Measurements from ENCODE around the gene ANKRD23.

Gene ANKRD23

DNA sequence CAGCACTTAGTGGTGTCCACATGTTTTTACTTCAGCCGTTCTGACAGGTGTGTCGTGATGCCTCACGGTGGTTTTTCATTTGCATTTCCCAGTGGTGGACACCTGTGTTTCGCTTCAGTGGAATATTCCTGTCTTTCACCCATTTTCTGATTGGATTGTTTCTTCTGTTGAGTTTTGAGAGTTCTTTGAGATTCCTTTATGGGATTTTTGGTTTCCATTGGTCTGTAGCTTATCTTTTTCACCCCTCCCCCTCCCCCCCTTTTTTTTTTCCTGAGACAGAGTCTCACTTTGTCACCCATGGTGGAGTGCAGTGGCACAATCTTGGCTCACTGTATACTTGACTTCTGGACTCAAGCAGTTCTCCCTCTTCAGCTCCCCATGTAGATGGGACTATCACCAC lies 8.0 kb downstream of the ANKRD23 start:
- DNase-seq = no peak

DNA sequence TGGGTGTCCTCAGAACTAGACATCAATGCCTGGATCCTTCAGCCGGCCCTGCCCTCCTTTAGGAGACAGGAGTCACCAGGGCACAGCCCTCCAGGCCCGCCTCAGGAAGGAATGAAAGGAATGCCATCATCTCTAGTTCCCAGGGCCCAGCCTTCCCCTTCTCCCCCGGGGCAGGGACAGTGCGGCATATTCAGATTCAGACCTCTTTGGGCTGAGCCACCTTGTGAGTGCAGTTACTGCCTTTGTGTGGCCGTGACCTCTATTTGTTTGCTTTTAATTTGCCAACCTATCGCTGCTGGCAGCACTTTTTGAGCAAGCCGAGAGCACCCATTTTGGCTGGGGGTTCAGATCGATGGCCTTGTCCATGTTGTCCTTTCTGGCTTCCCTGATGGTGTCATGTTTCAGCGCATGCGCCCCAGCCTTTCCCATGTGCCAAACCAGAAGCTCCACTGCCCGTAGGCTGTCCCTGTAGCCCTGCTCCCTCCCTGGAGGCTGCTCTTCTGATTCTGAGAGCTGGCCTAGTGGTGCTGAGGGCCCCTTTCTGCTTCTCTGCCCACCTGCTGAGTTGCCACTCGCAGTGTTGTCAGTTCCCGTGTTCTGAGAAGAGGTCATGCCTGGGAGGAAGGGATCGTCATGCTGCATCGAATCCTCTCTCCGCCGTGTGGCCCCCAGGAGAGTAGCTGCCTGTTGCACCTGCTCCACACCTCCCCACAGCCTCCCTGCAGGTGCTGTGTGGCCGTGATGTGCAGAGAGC lies 10.9 kb downstream of the ANKRD23 start:
- no peak for DNase-seq

DNA sequence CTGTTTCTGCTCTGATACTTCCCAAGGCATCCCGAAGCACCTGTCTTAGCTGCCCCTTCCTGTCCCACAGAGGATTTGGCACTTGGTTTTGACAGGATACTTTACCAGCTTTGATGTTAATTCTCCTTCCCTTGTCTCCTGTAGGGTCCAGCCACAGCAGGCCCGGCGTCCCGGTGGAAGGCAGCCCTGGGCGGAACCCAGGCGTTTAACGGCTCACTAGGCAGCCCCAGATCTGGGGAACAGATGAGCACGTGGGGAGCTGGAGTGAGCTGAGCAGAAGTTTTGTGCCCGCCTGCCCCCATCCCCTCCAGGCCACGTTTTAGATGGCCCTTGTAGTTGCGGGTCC lies 11.4 kb downstream of the ANKRD23 start:
- DNase-seq = no peak

GRCh38 chr2:96831679-96832078 lies 12.1 kb downstream of the ANKRD23 start:
- no peak for DNase-seq

DNA sequence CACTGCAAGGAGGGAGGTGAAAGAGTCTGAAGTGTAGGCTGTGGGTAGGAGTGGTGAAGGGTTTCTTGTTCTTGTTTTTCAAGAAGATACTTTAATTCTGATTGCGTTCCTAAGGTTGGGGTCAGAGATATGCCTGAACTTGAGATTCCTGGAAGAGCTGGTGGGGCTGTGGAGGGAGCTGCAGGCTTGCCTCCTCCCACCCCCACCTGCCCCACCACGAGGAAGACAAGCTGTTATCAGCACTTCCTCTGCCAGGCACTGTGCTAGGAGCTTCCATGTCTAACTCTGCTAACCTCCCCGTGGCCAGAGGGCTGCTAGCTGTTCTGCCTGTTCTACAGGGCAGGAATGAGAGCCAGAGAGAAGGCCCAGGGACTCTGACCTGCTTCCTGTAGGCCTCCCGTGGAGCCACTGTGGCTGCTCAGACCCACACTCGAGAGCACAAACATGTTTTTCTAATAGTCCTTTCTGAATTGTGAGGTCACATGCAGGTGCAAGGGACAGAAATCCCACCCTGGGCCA lies 13.7 kb downstream of the ANKRD23 start:
- DNase-seq = no peak

DNA sequence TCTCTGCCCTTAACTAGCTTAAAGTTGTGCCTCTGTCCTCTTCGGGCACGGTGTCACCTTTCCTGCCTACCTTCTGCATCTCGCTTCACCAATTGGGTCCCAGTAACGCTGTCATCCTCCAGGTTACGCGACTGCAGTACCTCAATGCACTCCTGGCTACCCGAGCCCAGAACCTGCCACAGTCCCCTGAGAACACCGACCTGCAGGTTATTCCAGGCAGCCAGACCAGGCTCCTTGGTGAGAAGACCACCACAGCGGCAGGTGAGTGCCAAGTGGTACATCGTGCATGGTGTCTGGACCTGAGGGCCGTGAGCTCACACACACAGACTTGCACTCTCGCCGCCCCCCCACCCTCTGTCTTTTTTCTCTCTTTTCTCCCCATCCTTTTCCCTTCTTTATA lies 14.9 kb downstream of the ANKRD23 start:
- DNase-seq = no peak

- DNase-seq = no peak
These were observed 15.4 kb downstream of the ANKRD23 start for GRCh38 chr2:96828436-96828835.

DNA sequence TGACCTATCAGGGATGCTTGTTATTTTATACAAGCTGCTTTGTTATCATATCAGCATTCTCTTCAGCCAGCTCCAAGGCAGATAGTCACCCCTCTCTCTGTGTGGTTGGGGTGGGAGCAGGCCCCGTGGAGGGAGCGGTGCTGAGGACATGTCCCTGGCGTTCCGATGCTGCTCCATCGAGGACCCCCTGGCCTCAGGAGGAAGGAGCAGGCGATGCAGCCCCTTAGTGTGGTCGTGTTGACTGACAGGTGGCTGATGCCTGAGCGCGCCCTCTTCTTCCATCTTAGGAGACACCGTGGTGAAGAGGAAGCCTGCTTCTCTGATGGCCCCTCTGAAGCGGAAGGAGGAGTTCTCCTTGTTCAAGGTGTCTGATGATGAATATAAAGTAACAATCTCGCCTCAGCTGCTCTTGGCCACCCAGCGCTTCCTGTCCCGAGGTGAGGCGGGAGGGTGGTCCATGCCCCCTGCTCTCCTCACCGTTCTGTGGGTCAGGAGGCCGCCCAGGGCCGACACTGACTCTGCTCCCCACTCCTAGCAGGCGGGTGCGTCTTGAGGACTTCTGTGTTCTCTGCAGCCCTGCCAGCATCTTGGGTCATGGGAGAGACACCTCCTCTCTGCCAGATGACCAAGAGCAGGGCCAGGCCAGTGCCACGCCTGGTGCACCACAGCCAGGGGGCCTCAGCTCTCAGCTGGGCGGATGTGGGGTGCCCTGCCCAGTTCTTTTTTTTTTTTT lies 17.1 kb downstream of the ANKRD23 start:
- DNase-seq = no peak

GRCh38 chr2:96825057-96825456 lies 18.8 kb downstream of the ANKRD23 start:
- no peak for DNase-seq

GRCh38 chr2:96824079-96824870 lies 19.5 kb downstream of the ANKRD23 start:
- DNase-seq = no peak

DNA sequence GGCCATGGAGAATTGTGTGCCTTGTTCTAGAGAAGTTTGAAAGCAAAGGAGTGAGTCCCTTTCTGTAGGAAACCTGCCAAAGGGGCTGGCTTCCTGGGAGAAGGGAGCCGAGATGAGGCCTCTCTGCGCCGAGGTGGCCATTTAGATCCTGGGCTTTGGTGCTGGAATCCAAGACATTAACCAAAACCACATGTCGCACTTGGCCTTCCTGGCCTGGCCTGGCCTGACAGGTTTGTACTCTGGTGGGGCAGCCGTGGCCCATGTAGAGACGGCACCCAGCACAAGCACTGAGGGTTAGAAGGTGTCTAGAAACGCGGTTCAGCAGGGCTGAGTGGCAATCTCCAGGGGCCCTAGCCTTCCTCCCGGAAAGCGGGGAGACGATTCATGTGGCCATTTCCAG lies 20.6 kb downstream of the ANKRD23 start:
- no peak for DNase-seq

GRCh38 chr2:96822786-96823185 lies 21.0 kb downstream of the ANKRD23 start:
- no peak for DNase-seq

DNA sequence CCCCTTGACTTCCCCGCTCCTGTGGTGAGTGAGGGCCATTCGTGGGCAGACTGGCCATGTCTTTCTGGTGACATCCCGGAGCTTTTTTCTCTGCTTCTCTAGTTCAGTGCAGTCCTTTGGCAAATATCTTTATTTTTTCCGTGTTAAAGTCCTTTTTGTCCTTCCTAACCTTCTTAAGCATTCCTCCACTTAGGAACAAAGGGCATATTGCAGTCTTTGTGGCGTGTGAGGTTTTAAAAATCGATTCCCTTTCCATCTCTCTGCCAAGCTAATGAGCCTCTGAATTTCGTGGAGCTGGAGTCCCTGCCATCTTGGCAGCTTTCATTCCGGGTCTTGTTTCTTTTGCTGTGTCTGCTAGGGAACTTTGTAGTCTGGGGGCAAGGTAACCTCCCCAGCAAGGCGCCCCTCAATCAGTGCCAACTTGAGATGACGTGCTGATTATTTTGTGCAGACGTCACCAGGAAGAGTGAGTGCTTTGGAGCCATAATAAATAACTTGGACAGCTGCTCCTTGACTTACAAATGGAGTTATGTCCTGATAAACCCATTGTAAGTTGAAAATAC lies 22.6 kb downstream of the ANKRD23 start:
- DNase-seq = no peak

DNA sequence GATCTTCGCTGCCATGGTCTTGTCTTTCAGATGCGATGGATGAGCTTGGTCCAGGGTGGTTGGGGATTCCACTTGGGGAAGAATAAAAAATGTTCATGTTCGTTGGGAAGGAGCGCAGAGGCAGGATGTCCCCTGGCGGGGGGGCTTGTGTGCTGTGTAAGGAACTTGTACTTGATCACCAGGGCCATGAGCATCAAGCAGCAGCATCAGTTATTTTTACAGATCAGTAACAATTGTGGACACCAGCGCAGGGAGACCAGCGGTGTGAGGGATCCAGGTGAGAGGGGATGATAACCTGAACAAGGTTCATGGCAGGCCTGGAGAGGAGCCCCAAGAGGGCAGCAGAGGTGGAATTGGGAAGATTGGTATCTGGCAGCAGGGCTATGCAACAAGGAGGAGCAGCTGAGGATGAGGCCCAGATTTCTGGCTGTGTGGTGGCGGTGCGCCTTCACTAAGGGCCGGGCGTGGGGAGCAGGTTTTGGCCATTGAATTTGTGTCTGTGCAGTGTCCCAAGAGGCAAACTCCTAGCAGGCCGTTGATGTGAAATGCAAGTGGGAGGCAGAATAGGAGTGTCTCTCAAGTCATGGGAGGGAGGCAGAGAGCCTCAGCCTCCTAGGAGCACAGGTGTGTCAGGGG lies 23.8 kb downstream of the ANKRD23 start:
- DNase-seq = no peak

GRCh38 chr2:96819128-96819875 lies 24.5 kb downstream of the ANKRD23 start:
- no peak for DNase-seq

DNA sequence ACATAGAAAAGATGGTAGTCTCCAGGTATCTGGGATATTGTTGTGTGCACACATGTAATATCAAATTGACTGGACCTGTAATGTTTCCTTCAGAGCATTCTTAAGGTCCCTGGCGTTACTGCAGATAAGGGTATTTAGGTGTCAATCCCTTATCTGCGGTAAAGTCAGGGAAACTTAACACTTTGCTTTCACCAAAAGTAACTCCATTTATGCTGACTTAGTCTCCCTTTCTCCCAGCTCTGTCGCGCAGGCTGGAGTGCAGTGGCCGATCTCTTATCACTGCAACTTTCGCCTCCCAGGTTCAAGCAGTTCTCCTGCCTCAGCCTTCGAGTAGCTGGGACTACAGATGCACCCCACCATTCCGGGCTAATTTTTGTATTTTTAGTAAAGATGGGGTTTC lies 25.9 kb downstream of the ANKRD23 start:
- DNase-seq = no peak

DNA sequence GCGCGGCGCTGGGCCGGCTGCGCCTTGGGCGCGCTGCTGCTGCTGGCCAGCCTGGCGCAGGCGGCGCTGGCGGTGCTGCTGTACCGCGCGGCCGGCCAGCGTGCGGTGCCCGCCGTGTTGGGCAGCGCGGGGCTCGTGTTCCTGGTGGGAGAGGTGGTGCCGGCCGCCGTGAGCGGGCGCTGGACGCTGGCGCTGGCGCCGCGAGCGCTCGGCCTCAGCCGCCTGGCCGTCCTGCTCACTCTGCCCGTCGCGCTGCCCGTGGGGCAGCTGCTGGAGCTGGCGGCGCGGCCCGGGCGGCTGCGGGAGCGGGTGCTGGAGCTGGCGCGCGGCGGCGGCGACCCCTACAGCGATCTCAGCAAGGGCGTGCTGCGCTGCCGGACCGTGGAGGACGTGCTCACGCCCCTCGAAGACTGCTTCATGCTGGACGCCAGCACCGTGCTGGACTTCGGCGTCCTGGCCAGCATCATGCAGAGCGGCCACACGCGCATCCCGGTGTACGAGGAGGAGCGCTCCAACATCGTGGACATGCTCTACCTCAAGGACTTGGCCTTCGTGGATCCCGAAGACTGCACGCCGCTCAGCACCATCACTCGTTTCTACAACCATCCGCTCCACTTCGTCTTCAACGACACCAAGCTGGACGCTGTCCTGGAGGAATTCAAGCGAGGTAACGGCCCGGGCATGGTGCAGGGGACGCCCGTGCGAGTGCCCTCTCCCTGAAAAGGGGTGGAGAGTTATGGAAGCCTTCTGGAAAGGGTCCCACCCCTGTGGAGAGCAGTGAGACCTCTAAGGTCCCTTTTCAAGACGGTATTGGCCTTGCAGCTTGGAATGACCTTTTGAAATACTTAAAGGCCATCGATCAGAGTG lies 26.8 kb downstream of the ANKRD23 start:
- DNase-seq = no peak

- peak; percentile 97 for DNase-seq
These were observed 27.5 kb downstream of the ANKRD23 start, which contains the start of gene CNNM3 for GRCh38 chr2:96816127-96816835. Gene CNNM3 (plus strand): TSS chr2:96816268. CDS start chr2:96816278, 10 bp downstream.

DNA sequence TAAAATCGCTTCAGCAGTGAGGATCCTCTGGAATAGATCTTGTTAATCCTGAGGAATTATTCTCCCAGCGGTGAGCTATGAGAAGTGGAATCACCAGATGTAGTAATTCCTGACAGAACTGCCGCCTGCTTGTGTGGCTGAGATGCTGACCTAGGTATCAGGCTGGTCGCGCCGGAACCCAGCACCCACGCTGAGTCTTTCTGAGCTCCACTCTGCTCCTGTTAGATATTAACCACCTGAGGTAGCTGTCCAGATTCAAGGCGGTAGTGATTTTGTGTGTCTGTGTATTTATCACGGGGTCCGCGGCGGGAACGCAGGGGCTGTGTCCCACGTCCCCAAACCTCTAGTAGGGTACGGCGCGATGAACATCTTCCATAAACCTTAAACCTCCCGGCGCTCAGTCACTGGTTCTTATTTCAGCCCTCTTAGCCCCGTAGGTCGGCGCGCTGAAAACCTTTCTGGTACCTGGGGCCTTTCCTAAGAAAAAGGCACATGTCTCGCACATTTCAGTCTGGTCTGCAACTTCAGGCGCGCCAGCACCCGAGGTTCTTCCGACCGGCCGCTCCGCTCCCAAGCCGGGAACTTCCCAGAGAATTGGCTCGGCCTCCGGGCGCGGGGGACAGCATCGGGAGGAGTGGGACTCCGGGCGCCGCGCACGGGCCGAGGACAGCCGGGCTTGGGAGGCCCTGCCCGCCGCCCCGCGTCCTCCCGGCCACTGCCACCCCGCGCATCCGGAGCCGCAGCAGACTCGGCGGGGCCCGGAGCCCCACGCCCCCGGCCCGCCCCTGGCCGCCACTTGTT lies 28.3 kb downstream of the ANKRD23 start:
- peak; percentile 22 for DNase-seq
